T-helper 2 cell treated with Interferon-gamma antibody and Interleukin-4, amounts not matched to agents 100 ng/mL and 5 ng/mL, for 36 hours (primary cell): ENCODE results near the gene MYO7A. TPM values are rescaled to one million over a fixed set of nuclear protein-coding genes. Genes with fewer than 3 reads are reported as not detected.

ENCODE experiments used
- intact Hi-C: fragments of 100-400 bp; cut with micrococcal nuclease; formaldehyde crosslinking; loops from one replicate; pipeline ENCODE4 v1.15.1; 2023
- total RNA-seq: library from RNA; stranded (reverse); gene quantifications from 2 replicates; pipeline ENCODE4 v1.2.3, GENCODE V29; 2022

The MYO7A gene
- total RNA-seq, 1 donor from 2014 or later, result 0.23 TPM

DNA sequence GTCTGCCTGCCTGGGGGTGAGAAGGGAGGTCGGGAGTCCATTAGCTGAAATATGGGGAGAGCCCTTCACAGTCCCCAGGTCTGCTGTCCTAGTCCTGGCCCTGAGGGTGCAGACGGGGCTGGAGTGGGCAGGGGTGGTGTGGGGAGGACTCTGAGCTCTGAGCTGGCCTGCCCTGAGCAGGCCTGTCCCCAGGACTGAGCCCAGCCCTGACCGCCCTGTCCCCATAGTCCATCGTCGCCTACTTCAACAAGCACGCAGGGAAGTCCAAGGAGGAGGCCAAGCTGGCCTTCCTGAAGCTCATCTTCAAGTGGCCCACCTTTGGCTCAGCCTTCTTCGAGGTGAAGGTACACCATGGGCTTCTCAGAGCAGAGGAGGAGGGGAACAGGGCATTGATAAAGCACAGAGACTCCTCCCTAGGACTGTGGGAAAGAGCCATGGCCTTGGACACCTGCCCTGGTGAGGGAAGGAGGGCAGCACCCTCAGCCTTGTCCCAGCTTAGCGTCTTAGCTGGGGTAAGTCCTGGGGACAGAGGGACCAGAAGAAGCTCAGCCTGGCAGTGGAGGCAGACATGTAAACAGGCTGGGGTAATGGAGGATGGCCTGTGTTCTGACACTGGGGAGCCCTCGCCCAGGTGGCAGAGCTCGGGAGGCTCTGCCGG lies 83.7 kb downstream of the MYO7A start:
- intact Hi-C loops, result no loop called here

DNA sequence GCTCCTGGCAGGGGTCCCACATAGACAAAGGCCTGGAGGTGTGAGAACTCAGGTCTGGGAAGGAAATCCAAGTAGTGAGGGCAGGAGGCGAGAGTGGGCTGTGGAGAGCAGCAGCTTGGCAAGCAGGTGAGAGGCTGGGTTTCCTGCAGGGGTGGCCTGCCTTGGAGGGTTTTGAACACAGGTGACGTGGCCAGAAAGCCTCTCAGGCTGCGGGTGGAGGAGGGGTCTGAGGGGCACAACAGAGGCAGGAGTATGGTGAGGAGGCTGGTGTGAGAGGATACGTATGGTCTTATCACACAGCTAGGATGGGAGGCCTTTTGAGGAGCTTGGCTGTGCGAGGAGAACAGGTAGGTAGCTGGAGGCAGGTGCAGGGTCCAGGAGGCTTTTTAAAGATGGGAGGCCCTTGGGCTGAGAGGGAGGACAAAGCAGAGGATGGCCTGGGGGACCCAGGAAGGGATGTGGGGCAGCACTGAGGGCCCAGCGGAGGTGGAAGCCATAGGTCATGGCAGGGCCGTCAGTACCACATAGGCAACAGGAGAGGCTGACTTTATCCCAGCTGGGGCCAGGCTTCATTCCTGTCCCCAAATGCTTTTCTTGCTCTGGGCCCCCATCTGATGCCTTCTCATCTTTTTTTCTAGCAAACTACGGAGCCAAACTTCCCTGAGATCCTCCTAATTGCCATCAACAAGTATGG lies 84.4 kb downstream of the MYO7A start:
- intact Hi-C loops, result no loop called here

DNA sequence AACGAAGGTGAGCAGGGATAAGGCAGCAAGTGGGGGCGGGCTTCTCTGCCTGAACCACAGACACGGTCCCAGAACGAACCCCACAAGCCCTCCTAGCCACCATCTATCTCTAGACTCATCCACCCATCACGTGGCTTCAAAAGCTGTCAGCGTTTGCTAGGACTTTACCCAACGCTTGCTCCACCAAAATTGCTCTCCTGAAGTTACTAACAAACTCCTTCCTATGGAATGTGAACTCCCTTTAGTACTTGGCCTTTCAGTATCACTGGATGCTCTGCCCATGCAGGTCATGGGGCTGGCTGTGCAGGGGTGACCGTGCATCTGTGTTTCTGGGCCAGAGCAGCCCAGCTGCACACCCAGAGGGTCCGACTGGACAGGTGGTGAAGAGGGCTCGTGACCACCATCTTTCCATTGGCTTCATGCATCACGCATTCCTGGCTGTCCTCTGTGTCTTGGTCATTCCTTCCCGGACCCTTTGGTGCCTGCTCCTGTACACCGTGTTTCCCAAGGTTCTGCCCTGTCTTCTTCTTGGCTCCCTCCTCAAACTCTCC lies 85.1 kb downstream of the MYO7A start:
- intact Hi-C loops, result no loop called here

DNA sequence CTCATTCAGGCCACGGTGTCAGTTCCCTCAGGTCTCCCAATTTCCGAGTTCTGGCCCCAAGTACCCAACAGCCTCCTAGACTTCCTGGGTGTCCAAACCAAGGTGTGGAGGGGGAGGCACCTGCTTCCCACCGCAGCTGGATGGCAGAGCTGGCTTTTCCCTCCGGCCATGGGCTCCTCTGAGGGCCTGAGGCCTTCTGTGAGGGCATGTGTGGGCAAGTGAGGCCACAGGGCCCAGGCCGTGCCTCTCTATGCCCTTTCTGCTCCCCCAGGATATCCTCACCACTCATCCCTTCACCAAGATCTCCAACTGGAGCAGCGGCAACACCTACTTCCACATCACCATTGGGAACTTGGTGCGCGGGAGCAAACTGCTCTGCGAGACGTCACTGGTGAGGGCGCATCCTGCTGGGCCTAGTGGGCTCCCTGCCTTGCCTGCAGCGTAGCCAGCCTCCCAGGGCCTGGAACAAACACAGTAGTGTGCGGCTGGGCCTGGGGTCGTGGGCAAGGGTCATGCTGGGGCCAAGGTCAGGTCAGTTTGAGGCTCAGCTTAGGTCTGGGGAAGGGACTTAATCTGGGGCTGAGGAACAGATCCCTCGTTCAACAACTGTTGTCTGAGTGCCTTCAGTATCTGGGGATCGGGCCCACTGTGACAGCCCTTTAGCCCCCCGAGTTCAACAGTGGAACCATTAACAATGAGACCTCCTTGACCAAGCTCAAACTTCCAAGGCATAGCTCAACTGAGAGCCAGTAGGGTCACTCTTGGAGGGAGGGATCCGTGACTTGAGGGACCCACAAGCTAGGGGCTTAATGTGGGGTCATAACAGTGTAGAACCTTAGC lies 85.8 kb downstream of the MYO7A start:
- intact Hi-C loops, result no loop called here

DNA sequence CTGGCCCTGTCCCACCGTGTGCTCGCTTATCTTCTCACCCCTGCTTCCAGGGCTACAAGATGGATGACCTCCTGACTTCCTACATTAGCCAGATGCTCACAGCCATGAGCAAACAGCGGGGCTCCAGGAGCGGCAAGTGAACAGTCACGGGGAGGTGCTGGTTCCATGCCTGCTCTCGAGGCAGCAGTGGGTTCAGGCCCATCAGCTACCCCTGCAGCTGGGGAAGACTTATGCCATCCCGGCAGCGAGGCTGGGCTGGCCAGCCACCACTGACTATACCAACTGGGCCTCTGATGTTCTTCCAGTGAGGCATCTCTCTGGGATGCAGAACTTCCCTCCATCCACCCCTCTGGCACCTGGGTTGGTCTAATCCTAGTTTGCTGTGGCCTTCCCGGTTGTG lies 86.5 kb downstream of the MYO7A start:
- intact Hi-C loops, result no loop called here

DNA sequence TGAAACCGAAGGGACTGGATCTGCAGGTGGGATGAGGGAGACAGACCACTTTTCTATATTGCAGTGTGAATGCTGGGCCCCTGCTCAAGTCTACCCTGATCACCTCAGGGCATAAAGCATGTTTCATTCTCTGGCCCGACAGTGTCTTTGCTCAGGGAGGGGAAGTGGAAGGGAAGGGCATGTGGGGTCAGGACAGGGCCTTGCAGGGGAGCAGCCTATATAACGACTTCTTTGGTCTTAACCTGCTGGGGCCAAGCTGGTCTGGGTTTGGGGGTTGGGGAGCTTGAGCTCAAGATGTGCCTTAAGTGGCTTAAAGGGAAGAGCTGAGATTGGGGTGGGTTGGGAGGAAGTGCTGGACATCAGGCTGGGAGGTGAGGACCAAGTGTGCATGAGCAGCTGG lies 87.1 kb downstream of the MYO7A start:
- intact Hi-C loops, result no loop called here

DNA sequence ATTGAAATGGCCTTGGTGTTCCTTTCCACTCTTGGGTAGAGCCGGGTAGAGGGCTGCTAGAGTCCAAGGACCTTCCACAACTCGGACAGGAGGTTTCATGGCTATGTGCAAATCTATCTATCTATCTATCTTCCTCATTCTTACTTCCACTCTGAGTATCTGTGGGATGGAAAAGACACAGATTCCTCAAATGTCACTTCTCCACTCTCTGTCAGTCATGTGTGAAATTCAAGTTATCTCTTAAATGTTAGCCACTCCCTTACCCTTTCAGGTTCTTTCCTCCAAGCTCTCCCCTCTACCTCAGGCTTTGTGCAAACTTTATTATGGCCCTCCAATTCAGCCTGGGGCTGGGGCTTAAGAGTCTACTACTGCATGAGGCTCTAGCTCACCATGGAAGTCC lies 89.1 kb downstream of the MYO7A start:
- intact Hi-C loops, result no loop called here

DNA sequence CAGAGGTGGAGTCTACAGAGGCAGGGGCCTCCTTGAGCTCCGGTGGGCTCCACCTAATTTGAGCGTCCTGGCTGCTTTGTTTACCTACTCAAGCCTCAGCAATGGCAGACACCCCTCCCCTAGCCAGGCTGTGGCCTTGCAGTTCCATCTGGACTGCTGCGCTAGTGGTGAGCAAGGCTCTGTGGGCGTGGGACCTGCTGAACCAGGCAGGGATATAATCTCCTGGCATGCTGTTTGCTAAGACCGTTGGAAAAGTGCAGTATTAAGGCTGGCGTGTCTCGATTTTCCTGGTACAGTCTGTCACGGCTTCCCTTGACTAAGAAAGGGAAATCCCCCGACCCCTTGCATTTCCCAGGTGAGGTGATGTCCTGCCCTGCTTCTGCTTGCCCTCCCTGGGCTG lies 95.8 kb downstream of the MYO7A start:
- intact Hi-C loops, result no loop called here

DNA sequence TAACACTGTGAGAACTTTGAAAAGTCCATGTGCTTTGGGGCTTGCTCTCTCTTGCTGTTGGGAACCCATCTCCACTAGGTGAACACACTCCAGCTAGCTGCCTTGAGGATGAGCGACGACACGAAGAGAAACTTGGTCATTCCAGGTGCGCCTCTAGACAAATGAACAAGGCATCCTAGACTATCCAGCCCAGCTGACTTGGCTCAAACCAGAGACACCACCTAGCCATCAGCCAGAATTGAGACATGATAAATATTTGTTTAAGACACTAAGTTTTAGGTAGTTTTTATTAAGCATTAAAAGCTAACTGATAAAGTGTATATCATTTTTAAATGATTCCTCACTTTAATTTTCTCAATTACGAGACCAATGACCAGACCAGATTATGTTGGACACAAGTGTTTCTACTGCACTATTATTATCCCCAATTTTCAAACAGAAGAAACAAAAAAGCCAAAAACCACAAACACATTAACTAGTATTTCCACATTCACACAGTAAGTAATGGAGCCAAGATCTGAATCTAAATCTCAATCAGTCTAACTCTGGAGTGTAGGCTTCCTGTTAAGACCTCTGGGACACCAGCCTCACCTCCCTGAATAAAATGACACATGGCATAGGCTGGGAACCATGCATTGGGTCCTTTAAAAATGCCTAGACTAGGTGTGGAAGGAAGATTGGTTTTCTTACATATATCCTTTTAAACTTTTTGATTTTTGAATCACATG lies 103.0 kb downstream of the MYO7A start:
- intact Hi-C loops, result no loop called here

DNA sequence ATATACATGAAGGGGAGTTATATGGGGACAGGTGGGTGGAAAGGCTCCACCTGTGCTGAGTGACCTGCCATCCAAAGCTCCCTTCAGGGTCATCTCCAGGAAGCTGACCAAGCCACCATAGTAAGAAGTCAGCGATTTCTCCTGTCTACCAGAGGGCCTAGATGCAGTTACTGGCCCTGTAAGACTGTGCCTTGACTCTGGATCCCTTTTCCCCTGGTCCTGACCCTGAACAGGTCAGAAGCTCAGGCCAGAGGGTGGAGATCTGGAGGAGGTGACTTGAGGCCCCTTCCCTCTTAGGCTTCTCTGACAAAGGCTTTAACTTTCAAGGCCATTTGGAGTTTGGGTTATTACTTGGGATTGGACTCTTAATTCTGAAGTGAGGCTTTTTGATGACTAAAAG lies 103.8 kb downstream of the MYO7A start:
- intact Hi-C loops, result no loop called here

DNA sequence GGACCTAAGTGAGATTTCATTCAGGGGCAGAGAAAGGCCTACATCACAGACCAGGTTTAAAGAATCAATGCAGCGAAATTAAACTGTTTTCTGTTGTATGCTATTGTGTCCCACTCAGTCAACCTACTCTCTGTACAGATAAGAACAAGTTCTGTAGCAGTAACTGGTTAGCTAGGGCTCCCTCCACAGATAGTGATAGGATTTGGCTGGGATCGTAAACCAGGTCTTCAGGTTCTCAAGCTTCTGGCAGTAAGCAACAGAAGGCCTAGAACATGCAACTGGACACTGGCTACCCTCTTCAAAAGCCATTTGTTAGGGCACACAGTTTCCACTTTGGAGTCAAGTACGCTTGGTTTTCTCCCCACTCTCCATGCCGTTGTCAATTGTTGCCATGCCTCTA lies 104.2 kb downstream of the MYO7A start:
- intact Hi-C loops, result no loop called here

DNA sequence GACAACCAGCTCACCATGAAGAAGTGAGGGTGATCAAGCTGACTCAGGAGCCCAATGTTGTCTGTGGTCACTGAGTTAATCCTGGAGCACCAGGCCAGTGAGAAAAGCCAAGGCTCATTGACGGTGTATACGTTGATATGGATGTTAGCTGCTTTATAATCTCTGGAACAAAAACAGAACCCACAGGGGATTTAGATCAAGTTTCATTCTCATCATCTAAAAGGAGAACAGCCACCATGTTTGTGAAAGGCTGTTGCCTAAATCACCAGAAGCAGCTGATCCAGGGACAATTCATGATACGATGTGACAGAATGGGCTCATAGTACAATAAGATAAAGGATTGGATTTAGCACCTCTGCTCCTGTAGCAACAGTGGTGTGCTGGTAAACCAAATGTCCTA lies 105.0 kb downstream of the MYO7A start:
- intact Hi-C loops, result no loop called here

DNA sequence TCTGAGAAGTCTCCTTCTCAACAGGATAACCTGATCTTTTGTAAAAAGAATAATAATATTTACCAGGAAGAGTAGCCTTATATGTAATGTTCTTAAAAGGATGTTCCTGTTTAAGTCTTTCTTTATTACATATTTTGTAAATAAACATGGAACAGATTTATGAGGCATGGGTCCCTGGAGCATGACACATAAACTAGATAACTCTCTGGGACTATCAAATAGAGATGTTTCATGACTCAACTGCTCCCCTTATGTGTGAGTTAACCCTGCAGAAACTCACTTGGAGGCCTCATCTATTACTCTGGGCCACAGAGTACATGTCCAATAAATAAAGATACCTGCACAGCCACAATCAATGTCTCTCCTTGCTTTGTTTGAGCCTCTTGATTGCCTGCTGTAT lies 108.9 kb downstream of the MYO7A start:
- intact Hi-C loops, result no loop called here

DNA sequence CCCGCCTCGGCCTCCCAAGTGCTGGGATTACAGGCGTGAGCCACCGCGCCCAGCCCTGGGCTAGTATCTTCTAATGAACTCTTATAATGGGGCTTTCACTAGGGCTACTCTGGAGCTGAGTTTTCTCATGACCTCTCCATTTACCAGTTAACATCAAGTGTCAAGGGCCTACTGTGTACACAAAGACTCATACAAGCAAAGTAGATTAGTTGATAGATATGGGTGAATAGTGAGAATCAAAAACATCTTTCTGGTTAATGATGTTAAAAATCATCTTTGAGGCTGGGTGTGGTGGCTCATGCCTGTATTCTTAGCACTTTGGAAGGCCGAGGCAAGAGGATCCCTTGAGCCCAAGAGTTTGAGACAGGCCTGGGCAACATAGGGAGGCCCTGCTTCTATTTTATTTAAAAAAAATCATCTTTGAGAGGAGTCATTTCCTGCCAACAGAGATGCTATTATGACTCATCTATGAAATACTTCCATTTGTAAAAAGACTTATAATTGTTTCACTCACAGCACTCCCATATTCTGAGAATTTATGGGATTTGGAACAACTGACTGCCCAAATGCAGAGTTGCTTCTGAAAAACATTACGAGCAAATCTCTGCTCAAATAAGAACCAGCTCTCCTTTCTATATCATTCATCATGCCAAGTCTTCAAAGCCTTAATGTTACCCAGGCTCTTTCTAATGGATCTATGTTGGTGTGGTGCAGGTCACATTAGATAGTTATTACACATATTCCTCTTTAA lies 116.4 kb downstream of the MYO7A start:
- intact Hi-C loops, result no loop called here

DNA sequence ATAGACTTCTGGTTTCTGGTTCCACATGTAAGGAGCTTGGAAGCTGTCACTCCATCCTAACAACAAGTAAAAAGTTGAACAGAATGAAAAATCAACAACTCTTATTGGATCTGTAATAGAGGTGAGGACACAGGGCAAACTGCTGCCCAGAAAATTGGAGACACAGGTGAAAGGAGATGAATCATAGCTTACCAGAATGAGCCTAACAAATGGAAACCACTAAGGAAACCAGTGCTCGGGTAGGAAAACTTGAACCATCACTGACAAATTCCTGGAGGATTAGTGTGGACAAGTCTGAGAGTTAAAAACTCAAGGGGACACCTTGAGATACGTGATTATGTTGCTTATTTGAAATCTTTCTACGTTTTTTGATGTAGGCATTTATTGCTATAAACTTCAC lies 121.4 kb downstream of the MYO7A start:
- intact Hi-C loops, result no loop called here

DNA sequence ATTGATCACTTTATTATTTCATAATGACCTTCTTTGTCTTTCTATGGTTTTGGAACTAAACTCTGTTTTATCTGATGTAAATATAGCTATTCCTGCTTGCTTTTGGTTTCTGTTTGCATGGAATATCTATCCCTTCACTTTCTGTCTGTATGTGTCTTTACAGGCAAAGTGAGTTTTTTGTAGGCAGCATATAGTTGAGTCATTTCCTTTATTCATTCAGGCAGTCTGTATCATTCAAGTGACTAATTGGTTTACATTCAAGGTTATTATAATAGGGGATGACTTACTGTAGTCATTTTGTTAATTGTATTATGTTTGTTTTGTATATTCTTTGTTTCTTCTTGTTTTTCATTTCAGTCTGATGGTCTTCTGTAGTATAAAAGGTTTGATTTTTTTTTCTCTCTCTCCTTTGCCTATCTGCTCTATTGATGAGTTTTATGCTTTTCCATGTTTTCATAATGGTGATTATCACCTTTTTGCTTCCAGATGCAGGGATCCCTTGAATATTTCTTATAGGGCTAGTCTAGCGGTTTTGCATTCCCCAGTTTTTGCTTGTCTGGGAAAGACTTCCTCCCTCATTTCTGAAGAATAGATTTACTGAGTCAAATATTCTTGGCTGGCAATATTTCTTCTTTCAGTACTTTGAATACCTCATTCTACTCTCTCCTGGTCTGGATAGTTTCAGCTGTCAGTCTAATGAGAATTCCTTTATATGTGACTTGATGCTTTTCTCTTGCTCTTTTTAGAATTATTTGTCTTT lies 123.0 kb downstream of the MYO7A start:
- intact Hi-C loops, result no loop called here

DNA sequence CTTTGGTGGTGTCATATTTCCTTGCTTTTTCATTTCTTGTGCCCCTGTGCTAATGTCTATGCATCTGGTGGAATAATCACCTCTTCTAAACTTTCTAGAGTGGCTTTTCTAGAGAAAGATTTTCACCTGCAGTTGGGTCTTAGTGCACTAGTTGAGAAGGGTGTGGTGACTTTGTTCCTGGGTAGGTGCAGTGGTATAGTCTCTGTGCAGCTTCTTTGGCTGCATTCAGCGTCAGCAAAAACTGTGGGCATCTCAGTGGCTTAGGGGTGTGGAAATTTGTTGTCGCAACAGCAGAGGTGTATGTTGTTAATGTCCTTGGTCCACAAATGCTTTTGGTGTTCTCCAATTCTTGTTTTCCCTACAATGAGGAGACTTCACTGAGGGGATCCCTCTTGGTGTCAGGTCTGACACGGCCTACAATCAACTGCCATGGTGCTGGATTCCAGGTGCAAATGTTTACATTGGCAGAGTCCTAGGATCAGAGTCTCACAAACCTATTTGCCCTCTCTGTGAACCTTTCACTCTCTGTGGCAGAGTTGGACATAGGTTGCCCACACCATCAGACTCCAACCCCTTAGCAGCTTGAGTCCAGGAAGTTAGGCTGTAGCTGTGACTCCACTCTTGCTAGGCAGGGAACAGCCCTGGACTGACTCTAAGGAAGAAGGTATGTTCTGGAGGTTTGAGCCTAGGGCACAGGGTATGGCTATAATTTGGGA lies 124.7 kb downstream of the MYO7A start:
- intact Hi-C loops, result no loop called here

DNA sequence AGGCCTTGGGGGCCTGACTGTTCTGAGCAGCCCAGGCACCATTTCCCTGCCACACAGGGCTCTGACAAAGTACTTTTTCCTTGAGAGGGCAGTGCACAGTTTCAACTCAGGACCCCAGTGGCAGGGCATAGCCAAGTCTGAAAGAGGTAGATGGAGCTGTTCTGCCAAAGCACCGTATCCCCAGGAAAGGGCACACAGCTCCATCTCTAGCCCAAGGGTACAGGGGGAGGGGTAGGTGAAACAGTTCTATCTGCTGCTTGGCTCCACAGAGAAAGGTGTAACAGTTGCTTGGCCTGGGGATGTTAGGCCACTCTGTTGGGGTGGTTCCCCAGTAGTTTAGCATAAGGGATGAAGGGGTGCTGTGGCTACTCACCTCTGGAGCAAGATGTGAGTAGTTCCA lies 125.6 kb downstream of the MYO7A start:
- intact Hi-C loops, result no loop called here

DNA sequence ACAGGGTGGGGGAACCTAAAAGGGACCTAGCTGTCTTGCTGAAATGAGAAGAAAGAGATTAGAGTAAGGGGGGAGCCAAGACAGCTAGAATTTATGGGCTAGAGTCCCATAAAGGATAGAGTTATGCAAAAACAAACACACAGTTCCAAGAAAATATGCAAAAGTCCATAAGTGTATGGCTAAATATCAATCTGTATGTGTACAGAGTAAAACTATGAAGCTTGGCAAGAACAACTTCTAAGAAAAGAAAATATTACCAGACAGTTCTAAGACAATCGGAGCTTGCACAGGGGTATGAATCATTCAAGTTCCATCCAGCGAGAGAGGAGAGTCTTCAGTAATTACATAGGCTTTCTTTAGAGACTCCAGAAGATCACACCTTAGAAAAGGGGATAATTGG lies 131.6 kb downstream of the MYO7A start:
- intact Hi-C loops, result no loop called here
